Smooth muscle cell (in vitro differentiated cells): ENCODE results near the gene ZEB2. TPM values are rescaled to one million over a fixed set of nuclear protein-coding genes. Genes with fewer than 3 reads are reported as not detected.

ENCODE experiments used
- DNase-seq: peaks from one replicate; lab custom pipeline; 2025; ENCODE audit not compliant: unreplicated experiment; lab: John Stamatoyannopoulos, UW
- H2AFZ ChIP-seq: fragments of 200-600 bp; sonication (generic); 2 replicates; pipeline ENCODE4 v1.6.0; 2016; ENCODE audit warnings: antibody characterized with exemption, low read depth, mild to moderate bottlenecking
- H3F3A ChIP-seq: fragments of 200-600 bp; sonication (generic); 2 replicates; pipeline ENCODE4 v1.6.0; 2017; ENCODE audit warnings: antibody characterized with exemption, low read depth
- H3K27ac ChIP-seq: fragments of 200-600 bp; sonication (generic); 2 replicates; pipeline ENCODE4 v1.5.1; 2016; ENCODE audit warnings: low read depth, mild to moderate bottlenecking
- H3K27me3 ChIP-seq: fragments of 200-600 bp; sonication (generic); 2 replicates; pipeline ENCODE4 v1.6.1; 2016; ENCODE audit warnings: low read depth, mild to moderate bottlenecking
- H3K36me3 ChIP-seq: fragments of 200-600 bp; sonication (generic); 2 replicates; pipeline ENCODE4 v1.5.1; 2016; ENCODE audit warnings: low read depth
- H3K4me1 ChIP-seq: fragments of 200-600 bp; sonication (generic); 2 replicates; pipeline ENCODE4 v1.5.1; 2016; ENCODE audit warnings: low read depth
- H3K4me2 ChIP-seq: fragments of 200-600 bp; sonication (generic); 2 replicates; pipeline ENCODE4 v1.6.0; 2016; ENCODE audit warnings: mild to moderate bottlenecking
- H3K4me3 ChIP-seq: fragments of 200-600 bp; sonication (generic); 2 replicates; pipeline ENCODE4 v1.5.1; 2016; ENCODE audit warnings: mild to moderate bottlenecking
- H3K79me2 ChIP-seq: fragments of 200-600 bp; sonication (generic); 2 replicates; pipeline ENCODE4 v1.6.0; 2016; ENCODE audit warnings: low read depth, mild to moderate bottlenecking
- H3K9ac ChIP-seq: fragments of 200-600 bp; sonication (generic); 2 replicates; pipeline ENCODE4 v1.6.0; 2016; ENCODE audit warnings: low read depth
- H3K9me3 ChIP-seq: fragments of 200-600 bp; sonication (generic); replicated peaks from 2 replicates; pipeline ENCODE4 v1.5.1; 2016; ENCODE audit warnings: low read depth
- H4K20me1 ChIP-seq: fragments of 200-600 bp; sonication (generic); 2 replicates; pipeline ENCODE4 v1.6.0; 2016; ENCODE audit warnings: low read depth
- WGBS: methylation state at CpG from one replicate; pipeline ENCODE4 v1.1.7; 2016; ENCODE audit warnings: low lambda C conversion rate; 5-methylcytosine and 5-hydroxymethylcytosine counted together
- polyA plus RNA-seq: library from polyadenylated mRNA; unstranded; fragments of >200 nt; fragmentation: Nextera tagmentation; extraction: Ambion mirVana; gene quantifications from 2 replicates; pipeline ENCODE4 v1.2.1, GENCODE V29; 2016
- total RNA-seq: library from RNA; depleted of rRNA; stranded (reverse); fragments of >200 nt; gene quantifications from 2 replicates; pipeline ENCODE4 v1.2.3, GENCODE V29; 2014
- TF ChIP-seq, protein P1 (sequence below): fragments of 200-600 bp; sonication (generic); IDR thresholded peaks from 2 replicates; pipeline ENCODE4 v1.5.1; 2017; ENCODE audit warnings: borderline replicate concordance, mild to moderate bottlenecking, antibody characterized with exemption; ENCODE audit not compliant: insufficient read depth, poor library complexity, severe bottlenecking

The ZEB2 gene
- total and polyA plus RNA-seq, 2 experiments from 2014 or later, result 67.5 to 148 TPM

- H3K27me3 ChIP-seq, result no peaks in the 10 kb centered on the region
- H3K4me1 ChIP-seq, result no peaks in the 10 kb centered on the region
- no peaks in the 10 kb centered on the region for H3K9me3 ChIP-seq
- no peaks in the 10 kb centered on the region for H4K20me1 ChIP-seq
- peaks cover 5% of the 10 kb centered on the region for H3K36me3 ChIP-seq
- H2AFZ ChIP-seq, result no peak overlapping the region
- WGBS, result 58% methylated on average over 4 of the region's 4 CpGs
- no peak overlapping the region for H3K4me3 ChIP-seq
- H3K4me2 ChIP-seq, result peak overlapping the region; percentile 15
- TF ChIP-seq, protein P1, sequence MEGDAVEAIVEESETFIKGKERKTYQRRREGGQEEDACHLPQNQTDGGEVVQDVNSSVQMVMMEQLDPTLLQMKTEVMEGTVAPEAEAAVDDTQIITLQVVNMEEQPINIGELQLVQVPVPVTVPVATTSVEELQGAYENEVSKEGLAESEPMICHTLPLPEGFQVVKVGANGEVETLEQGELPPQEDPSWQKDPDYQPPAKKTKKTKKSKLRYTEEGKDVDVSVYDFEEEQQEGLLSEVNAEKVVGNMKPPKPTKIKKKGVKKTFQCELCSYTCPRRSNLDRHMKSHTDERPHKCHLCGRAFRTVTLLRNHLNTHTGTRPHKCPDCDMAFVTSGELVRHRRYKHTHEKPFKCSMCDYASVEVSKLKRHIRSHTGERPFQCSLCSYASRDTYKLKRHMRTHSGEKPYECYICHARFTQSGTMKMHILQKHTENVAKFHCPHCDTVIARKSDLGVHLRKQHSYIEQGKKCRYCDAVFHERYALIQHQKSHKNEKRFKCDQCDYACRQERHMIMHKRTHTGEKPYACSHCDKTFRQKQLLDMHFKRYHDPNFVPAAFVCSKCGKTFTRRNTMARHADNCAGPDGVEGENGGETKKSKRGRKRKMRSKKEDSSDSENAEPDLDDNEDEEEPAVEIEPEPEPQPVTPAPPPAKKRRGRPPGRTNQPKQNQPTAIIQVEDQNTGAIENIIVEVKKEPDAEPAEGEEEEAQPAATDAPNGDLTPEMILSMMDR, result no peak
- H3K79me2 ChIP-seq, result peaks cover 86% of the 10 kb centered on the region
- DNase-seq, result no peak
- H3K9ac ChIP-seq, result no peak overlapping the region
- H3K27ac ChIP-seq, result peak overlapping the region; percentile 79
- peaks cover 23% of the 10 kb centered on the region for H3F3A ChIP-seq
These were observed 104.5 kb downstream of the ZEB2 start for GRCh38 chr2:144415386-144415785.

DNA sequence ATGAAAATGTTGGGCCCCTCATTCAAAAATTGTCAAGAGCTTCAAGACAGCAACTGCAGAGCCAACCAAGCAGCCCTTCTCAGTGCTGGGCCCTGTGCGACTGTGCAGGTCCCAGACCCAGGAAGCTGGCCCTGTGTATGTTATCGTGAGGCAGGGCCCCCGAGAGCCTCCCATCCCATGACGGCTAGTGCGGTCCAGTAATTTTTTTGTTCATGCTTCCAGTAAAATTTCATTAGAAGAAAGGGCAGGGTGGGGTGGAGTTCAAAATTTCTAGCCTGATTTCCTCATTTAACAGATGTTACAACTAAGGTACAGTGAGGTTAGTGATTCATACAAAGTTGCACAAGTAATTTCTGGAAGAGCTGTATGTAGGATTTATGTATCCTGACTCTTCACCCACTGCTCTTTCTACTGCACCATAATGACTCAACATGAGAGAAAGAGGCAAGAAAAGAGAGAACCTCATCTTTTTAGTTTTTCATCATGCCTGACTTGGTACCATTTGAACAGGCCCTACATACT is 105.5 kb downstream of the ZEB2 start:
- H3K79me2 ChIP-seq, result peaks cover 83% of the 10 kb centered on the region
- H3K27ac ChIP-seq, result peak overlapping the region; percentile 79
- no peaks in the 10 kb centered on the region for H3K27me3 ChIP-seq
- H3K9me3 ChIP-seq, result no peaks in the 10 kb centered on the region
- peaks cover 5% of the 10 kb centered on the region for H3K36me3 ChIP-seq
- peak overlapping the region; percentile 3 for H3K4me2 ChIP-seq
- no peak overlapping the region for H3K4me3 ChIP-seq
- H4K20me1 ChIP-seq, result peaks cover 3% of the 10 kb centered on the region
- TF ChIP-seq, protein P1, result no peak
- no peaks in the 10 kb centered on the region for H3K4me1 ChIP-seq
- 73% methylated on average over 5 of the region's 5 CpGs for WGBS
- H3F3A ChIP-seq, result peaks cover 28% of the 10 kb centered on the region
- H2AFZ ChIP-seq, result no peak overlapping the region
- DNase-seq, result no peak
- H3K9ac ChIP-seq, result no peak overlapping the region

GRCh38 chr2:144412709-144413108 is 107.2 kb downstream of the ZEB2 start:
- no peak for DNase-seq
- H3K27me3 ChIP-seq, result no peaks in the 10 kb centered on the region
- no peaks in the 10 kb centered on the region for H3K9me3 ChIP-seq
- no peak overlapping the region for H3K9ac ChIP-seq
- H3K4me3 ChIP-seq, result no peak overlapping the region
- H3K4me1 ChIP-seq, result no peaks in the 10 kb centered on the region
- H3K79me2 ChIP-seq, result peaks cover 79% of the 10 kb centered on the region
- H3K4me2 ChIP-seq, result no peak overlapping the region
- WGBS, result 71% methylated on average over 2 of the region's 2 CpGs
- H2AFZ ChIP-seq, result no peak overlapping the region
- H3K36me3 ChIP-seq, result peaks cover 5% of the 10 kb centered on the region
- peak overlapping the region; percentile 79 for H3K27ac ChIP-seq
- H4K20me1 ChIP-seq, result peaks cover 13% of the 10 kb centered on the region
- TF ChIP-seq, protein P1, result no peak
- H3F3A ChIP-seq, result peaks cover 31% of the 10 kb centered on the region

GRCh38 chr2:144411473-144411872 is 108.4 kb downstream of the ZEB2 start:
- peaks cover 79% of the 10 kb centered on the region for H3K79me2 ChIP-seq
- peak overlapping the region; percentile 26 for H3K27ac ChIP-seq
- H3K4me1 ChIP-seq, result no peaks in the 10 kb centered on the region
- H2AFZ ChIP-seq, result no peak overlapping the region
- TF ChIP-seq, protein P1, result no peak
- WGBS, result 95% methylated on average over 7 of the region's 7 CpGs
- no peaks in the 10 kb centered on the region for H3K36me3 ChIP-seq
- no peak overlapping the region for H3K4me3 ChIP-seq
- peaks cover 19% of the 10 kb centered on the region for H4K20me1 ChIP-seq
- H3K27me3 ChIP-seq, result no peaks in the 10 kb centered on the region
- no peaks in the 10 kb centered on the region for H3K9me3 ChIP-seq
- no peak overlapping the region for H3K9ac ChIP-seq
- no peak overlapping the region for H3K4me2 ChIP-seq
- DNase-seq, result no peak
- peaks cover 32% of the 10 kb centered on the region for H3F3A ChIP-seq
